ENCODE measurements around the gene LRRC36. TPM values are rescaled to one million over a fixed set of nuclear protein-coding genes. Genes with fewer than 3 reads are reported as not detected.

The LRRC36 gene
- total RNA-seq, 1 donor from 2014 or later = 0.20 TPM

- TF ChIP-seq CTCF (IDR thresholded peaks at IDR 0.05) = no peak
- Mint-ChIP-seq H3K27me3 (ENCODE audit: low read depth) (peaks cover 9% of the 10 kb centered on the region), H3K9me3 (ENCODE audit: low read depth) (no peaks in the 10 kb centered on the region), H3K4me1 (ENCODE audit: low read depth) (peaks cover 8% of the 10 kb centered on the region), H3K36me3 (ENCODE audit: low read depth) (no peaks in the 10 kb centered on the region), H3K27ac (ENCODE audit: unreplicated experiment) (no peak overlapping the region), H3K4me3 (ENCODE audit: unreplicated experiment) (no peak overlapping the region)
- DNase-seq (ENCODE audit: low spot score) = no peak
Measured at GRCh38 chr16:67317853-67318252, 8.8 kb upstream of the LRRC36 start.

- no peak for DNase-seq (ENCODE audit: low spot score)
- TF ChIP-seq CTCF (IDR thresholded peaks at IDR 0.05) = no peak
- H3K27me3 Mint-ChIP-seq (ENCODE audit: low read depth) = peaks cover 26% of the 10 kb centered on the region
- H3K4me3 Mint-ChIP-seq (ENCODE audit: unreplicated experiment) = peak overlapping the region; percentile 72
- no peaks in the 10 kb centered on the region for H3K9me3 Mint-ChIP-seq (ENCODE audit: low read depth)
- H3K4me1 Mint-ChIP-seq (ENCODE audit: low read depth) = peaks cover 9% of the 10 kb centered on the region
- H3K36me3 Mint-ChIP-seq (ENCODE audit: low read depth) = no peaks in the 10 kb centered on the region
- peak overlapping the region; percentile 22 for H3K27ac Mint-ChIP-seq (ENCODE audit: unreplicated experiment)
Measured at GRCh38 chr16:67326115-67326471, 522 bp upstream of the LRRC36 start.

- Mint-ChIP-seq H3K4me3 (ENCODE audit: unreplicated experiment) (no peak overlapping the region), H3K27me3 (ENCODE audit: low read depth) (peaks cover 25% of the 10 kb centered on the region), H3K36me3 (ENCODE audit: low read depth) (no peaks in the 10 kb centered on the region), H3K9me3 (ENCODE audit: low read depth) (no peaks in the 10 kb centered on the region), H3K4me1 (ENCODE audit: low read depth) (peaks cover 9% of the 10 kb centered on the region), H3K27ac (ENCODE audit: unreplicated experiment) (no peak overlapping the region)
- DNase-seq (ENCODE audit: low spot score) = no peak
- no peak for TF ChIP-seq CTCF (IDR thresholded peaks at IDR 0.05)
Measured at GRCh38 chr16:67327743-67328142, 1.1 kb downstream of the LRRC36 start.

GRCh38 chr16:67329901-67330300 lies 3.3 kb downstream of the LRRC36 start:
- no peak overlapping the region for H3K27ac Mint-ChIP-seq (ENCODE audit: unreplicated experiment)
- H3K36me3 Mint-ChIP-seq (ENCODE audit: low read depth) = no peaks in the 10 kb centered on the region
- peaks cover 3% of the 10 kb centered on the region for H3K9me3 Mint-ChIP-seq (ENCODE audit: low read depth)
- no peak for TF ChIP-seq CTCF (IDR thresholded peaks at IDR 0.05)
- no peak overlapping the region for H3K4me3 Mint-ChIP-seq (ENCODE audit: unreplicated experiment)
- H3K27me3 Mint-ChIP-seq (ENCODE audit: low read depth) = peaks cover 7% of the 10 kb centered on the region
- DNase-seq (ENCODE audit: low spot score) = no peak
- H3K4me1 Mint-ChIP-seq (ENCODE audit: low read depth) = peaks cover 9% of the 10 kb centered on the region

- no peak for DNase-seq (ENCODE audit: low spot score)
- no peak overlapping the region for H3K27ac Mint-ChIP-seq (ENCODE audit: unreplicated experiment)
- peaks cover 9% of the 10 kb centered on the region for H3K9me3 Mint-ChIP-seq (ENCODE audit: low read depth)
- H3K4me3 Mint-ChIP-seq (ENCODE audit: unreplicated experiment) = no peak overlapping the region
- TF ChIP-seq CTCF (IDR thresholded peaks at IDR 0.05) = no peak
- peaks cover 1% of the 10 kb centered on the region for H3K36me3 Mint-ChIP-seq (ENCODE audit: low read depth)
- H3K27me3 Mint-ChIP-seq (ENCODE audit: low read depth) = peaks cover 1% of the 10 kb centered on the region
- no peaks in the 10 kb centered on the region for H3K4me1 Mint-ChIP-seq (ENCODE audit: low read depth)
Measured at GRCh38 chr16:67333315-67333714, 6.7 kb downstream of the LRRC36 start.
